Globus pallidus (tissue), 1 donor: ENCODE data around the gene FAM118B.

ENCODE experiments used
- DNase-seq: peaks from one replicate; pipeline ENCODE4 v3.0.0-alpha.2; 2015; ENCODE audit warnings: low spot score

The FAM118B gene

GRCh38 chr11:126211236-126212088, at the start of gene FAM118B, which contains the start of gene RPUSD4:
FAM118B (plus strand) TSS chr11:126211782; CDS start chr11:126235002, 23,220 bp downstream.
RPUSD4 (minus strand) TSS chr11:126211650; CDS start chr11:126211638, 12 bp downstream.
- peak; percentile 95 for DNase-seq

GRCh38 chr11:126162306-126163030, 49.1 kb upstream of the FAM118B start:
- no peak for DNase-seq

GRCh38 chr11:126163074-126163700, 48.4 kb upstream of the FAM118B start:
- DNase-seq, result no peak

GRCh38 chr11:126163779-126164178, 47.8 kb upstream of the FAM118B start:
- DNase-seq, result no peak

GRCh38 chr11:126164781-126165180, 46.8 kb upstream of the FAM118B start:
- no peak for DNase-seq

GRCh38 chr11:126165311-126165720, 46.3 kb upstream of the FAM118B start:
- no peak for DNase-seq

GRCh38 chr11:126165757-126166156, 45.8 kb upstream of the FAM118B start:
- DNase-seq, result no peak

- no peak for DNase-seq
Observed at GRCh38 chr11:126166413-126166812, 45.2 kb upstream of the FAM118B start.

- DNase-seq, result no peak
Observed at GRCh38 chr11:126167488-126167887, 44.1 kb upstream of the FAM118B start.

GRCh38 chr11:126169291-126169690, 42.3 kb upstream of the FAM118B start:
- DNase-seq, result no peak

- no peak for DNase-seq
Observed at GRCh38 chr11:126172596-126173038, 39.0 kb upstream of the FAM118B start.

GRCh38 chr11:126173257-126173656, 38.3 kb upstream of the FAM118B start:
- no peak for DNase-seq

GRCh38 chr11:126174816-126175215, 36.8 kb upstream of the FAM118B start:
- no peak for DNase-seq

- no peak for DNase-seq
Observed at GRCh38 chr11:126175393-126175792, 36.2 kb upstream of the FAM118B start.

GRCh38 chr11:126176853-126177470, 34.6 kb upstream of the FAM118B start:
- no peak for DNase-seq

GRCh38 chr11:126181939-126182730, 29.4 kb upstream of the FAM118B start:
- no peak for DNase-seq

GRCh38 chr11:126182787-126183445, 28.7 kb upstream of the FAM118B start:
- no peak for DNase-seq

GRCh38 chr11:126185259-126186024, 26.1 kb upstream of the FAM118B start:
- no peak for DNase-seq

GRCh38 chr11:126186025-126186698, 25.4 kb upstream of the FAM118B start:
- no peak for DNase-seq
